Activated CD4-positive, alpha-beta T cell treated with anti-CD3 and anti-CD28 coated beads, Interleukin-2, amount 10 ng/mL, durations not matched to agents 7 days and 5 days (primary cell): ENCODE measurements around the gene NCAPD3. TPM values are rescaled to one million over a fixed set of nuclear protein-coding genes. Genes with fewer than 3 reads are reported as not detected.

Experiments
- CTCF ChIA-PET: fragments of 350-600 bp; sonication (Branson Sonifier 250); formaldehyde crosslinking; loops from one replicate; lab custom pipeline; 2021; ENCODE audit warnings: antibody characterized with exemption; lab: Charles Lee
- POLR2A ChIA-PET: fragments of 350-600 bp; sonication (Branson Sonifier 250); formaldehyde crosslinking; loops from one replicate; lab custom pipeline; 2021; ENCODE audit warnings: antibody characterized with exemption; lab: Charles Lee
- DNase-seq: peaks from one replicate; pipeline ENCODE4 v3.0.0-alpha.2; 2020
- H3K27ac Mint-ChIP-seq: one replicate; pipeline ENCODE4 v1.8.0; 2021; ENCODE audit warnings: mild to moderate bottlenecking, moderate library complexity, mixed read lengths
- H3K27me3 Mint-ChIP-seq: one replicate; pipeline ENCODE4 v1.8.0; 2021; ENCODE audit warnings: mixed read lengths
- H3K36me3 Mint-ChIP-seq: one replicate; pipeline ENCODE4 v1.8.0; 2021; ENCODE audit warnings: low read depth, mixed read lengths
- H3K4me1 Mint-ChIP-seq: one replicate; pipeline ENCODE4 v1.8.0; 2021; ENCODE audit warnings: mixed read lengths
- H3K4me3 Mint-ChIP-seq: one replicate; pipeline ENCODE4 v1.8.0; 2021; ENCODE audit warnings: mild to moderate bottlenecking, moderate library complexity, mixed read lengths
- H3K9me3 Mint-ChIP-seq: one replicate; pipeline ENCODE4 v1.8.0; 2021; ENCODE audit warnings: mixed read lengths
- total RNA-seq, 2 experiments: library from RNA; stranded (reverse); gene quantifications; one replicate each; pipeline ENCODE4 v1.2.3, GENCODE V29; 2021

Gene NCAPD3
- total RNA-seq, 2 experiments from 2014 or later = 118 to 125 TPM

GRCh38 chr11:134233729-134234179, 10.0 kb upstream of the NCAPD3 start:
- no peak for DNase-seq
- Mint-ChIP-seq H3K4me3 (no peak overlapping the region), H3K27me3 (no peaks in the 10 kb centered on the region), H3K4me1 (peaks cover 38% of the 10 kb centered on the region), H3K27ac (no peak overlapping the region), H3K36me3 (peaks cover 34% of the 10 kb centered on the region), H3K9me3 (no peaks in the 10 kb centered on the region)
- POLR2A ChIA-PET = no interaction called here
- CTCF ChIA-PET = interaction anchor here (0.5 to 2.7 kb wide), 5 partner anchors 10 to 42 kb away, joined by 3 to 16 read pairs (median 3); partner anchors contain the start of gene GLB1L3

GRCh38 chr11:134231958-134232659, 8.3 kb upstream of the NCAPD3 start:
- peaks cover 55% of the 10 kb centered on the region for H3K4me1 Mint-ChIP-seq
- peaks cover 32% of the 10 kb centered on the region for H3K36me3 Mint-ChIP-seq
- peak overlapping the region; percentile 28 for H3K27ac Mint-ChIP-seq
- ChIA-PET CTCF (interaction anchor here (1.6 to 2.6 kb wide), 2 partner anchors 12 to 21 kb away, joined by 4 to 11 read pairs; partner anchors contain the start of genes ACAD8 and THYN1), POLR2A (no interaction called here)
- no peak for DNase-seq
- H3K9me3 Mint-ChIP-seq = no peaks in the 10 kb centered on the region
- no peak overlapping the region for H3K4me3 Mint-ChIP-seq
- no peaks in the 10 kb centered on the region for H3K27me3 Mint-ChIP-seq

GRCh38 chr11:134230339-134230738, 6.6 kb upstream of the NCAPD3 start:
- Mint-ChIP-seq H3K36me3 (peaks cover 34% of the 10 kb centered on the region), H3K9me3 (no peaks in the 10 kb centered on the region)
- POLR2A ChIA-PET = interaction anchor here (0.6 kb wide), 1 partner anchor 27 kb away, joined by 3 read pairs; no protein-coding TSS in a partner anchor

GRCh38 chr11:134229126-134229790, 5.5 kb upstream of the NCAPD3 start:
- DNase-seq = no peak
- peaks cover 29% of the 10 kb centered on the region for H3K36me3 Mint-ChIP-seq
- no peaks in the 10 kb centered on the region for H3K9me3 Mint-ChIP-seq
- H3K27me3 Mint-ChIP-seq = no peaks in the 10 kb centered on the region
- peaks cover 72% of the 10 kb centered on the region for H3K4me1 Mint-ChIP-seq
- ChIA-PET POLR2A (no interaction called here), CTCF (interaction anchor here (1.0 to 2.9 kb wide), 4 partner anchors 14 to 42 kb away, joined by 3 to 12 read pairs (median 7); no protein-coding TSS in a partner anchor)
- H3K27ac Mint-ChIP-seq = no peak overlapping the region
- no peak overlapping the region for H3K4me3 Mint-ChIP-seq

More at GRCh38 chr11:134230339-134230738, 6.6 kb upstream of the NCAPD3 start:
- Mint-ChIP-seq H3K4me3 (no peak overlapping the region), H3K27ac (no peak overlapping the region), H3K27me3 (no peaks in the 10 kb centered on the region), H3K4me1 (peaks cover 72% of the 10 kb centered on the region)
- CTCF ChIA-PET = interaction anchor here (2.6 to 2.9 kb wide), 2 partner anchors 14 to 31 kb away, joined by 11 to 12 read pairs; no protein-coding TSS in a partner anchor
- no peak for DNase-seq

GRCh38 chr11:134228625-134229024, 4.9 kb upstream of the NCAPD3 start:
- ChIA-PET CTCF (interaction anchor here (1.0 to 2.9 kb wide), 3 partner anchors 15 to 41 kb away, joined by 3 to 12 read pairs (median 3); no protein-coding TSS in a partner anchor), POLR2A (no interaction called here)
- DNase-seq = peak; percentile 51
- Mint-ChIP-seq H3K9me3 (no peaks in the 10 kb centered on the region), H3K36me3 (peaks cover 29% of the 10 kb centered on the region), H3K27me3 (no peaks in the 10 kb centered on the region), H3K4me1 (peaks cover 72% of the 10 kb centered on the region), H3K27ac (no peak overlapping the region), H3K4me3 (no peak overlapping the region)

GRCh38 chr11:134226806-134227325, 3.1 kb upstream of the NCAPD3 start:
- peaks cover 38% of the 10 kb centered on the region for H3K36me3 Mint-ChIP-seq
- peaks cover 75% of the 10 kb centered on the region for H3K4me1 Mint-ChIP-seq
- DNase-seq = no peak
- ChIA-PET POLR2A (no interaction called here), CTCF (interaction anchor here (1.0 to 4.1 kb wide), 3 partner anchors 18 to 48 kb away, joined by 3 to 26 read pairs (median 4); partner anchors contain the start of gene GLB1L3)
- peak overlapping the region; percentile 88 for H3K4me3 Mint-ChIP-seq
- no peaks in the 10 kb centered on the region for H3K27me3 Mint-ChIP-seq
- no peaks in the 10 kb centered on the region for H3K9me3 Mint-ChIP-seq
- no peak overlapping the region for H3K27ac Mint-ChIP-seq

- peak; percentile 73 for DNase-seq
- no peaks in the 10 kb centered on the region for H3K9me3 Mint-ChIP-seq
- peaks cover 73% of the 10 kb centered on the region for H3K4me1 Mint-ChIP-seq
- no peaks in the 10 kb centered on the region for H3K27me3 Mint-ChIP-seq
- CTCF ChIA-PET = interaction anchor here (0.6 to 4.1 kb wide), 9 partner anchors 12 to 817 kb away, joined by 3 to 26 read pairs (median 5); partner anchors contain the start of gene GLB1L3
- H3K36me3 Mint-ChIP-seq = peaks cover 41% of the 10 kb centered on the region
- H3K4me3 Mint-ChIP-seq = peak overlapping the region; percentile 88
- POLR2A ChIA-PET = interaction anchor here (0.7 to 2.0 kb wide), 4 partner anchors 29 to 280 kb away, joined by 3 to 14 read pairs (median 8); partner anchors contain the start of genes ACAD8, GLB1L3 and THYN1
- peak overlapping the region; percentile 88 for H3K27ac Mint-ChIP-seq
Observed at GRCh38 chr11:134224710-134225664, 1.2 kb upstream of the NCAPD3 start.

GRCh38 chr11:134223121-134223520, 646 bp downstream of the NCAPD3 start:
- ChIA-PET CTCF (interaction anchor here (2.5 to 4.1 kb wide), 3 partner anchors 18 to 52 kb away, joined by 6 to 26 read pairs (median 11); partner anchors contain the start of gene GLB1L3), POLR2A (interaction anchor here (2.0 kb wide), 1 partner anchor 52 kb away, joined by 11 read pairs; the partner anchor contains the start of gene GLB1L3)
- Mint-ChIP-seq H3K4me3 (peak overlapping the region; percentile 88), H3K36me3 (peaks cover 48% of the 10 kb centered on the region), H3K4me1 (peaks cover 69% of the 10 kb centered on the region), H3K27ac (peak overlapping the region; percentile 85), H3K27me3 (no peaks in the 10 kb centered on the region), H3K9me3 (no peaks in the 10 kb centered on the region)
- peak; percentile 39 for DNase-seq

- Mint-ChIP-seq H3K27ac (no peak overlapping the region), H3K4me3 (no peak overlapping the region), H3K27me3 (no peaks in the 10 kb centered on the region), H3K9me3 (no peaks in the 10 kb centered on the region), H3K36me3 (peaks cover 57% of the 10 kb centered on the region), H3K4me1 (peaks cover 64% of the 10 kb centered on the region)
- CTCF ChIA-PET = no interaction called here
- POLR2A ChIA-PET = no interaction called here
- DNase-seq = no peak
Observed at GRCh38 chr11:134216816-134217215, 7.0 kb downstream of the NCAPD3 start.

GRCh38 chr11:134215836-134216235, 7.9 kb downstream of the NCAPD3 start:
- Mint-ChIP-seq H3K27me3 (no peaks in the 10 kb centered on the region), H3K4me3 (no peak overlapping the region), H3K4me1 (peaks cover 62% of the 10 kb centered on the region), H3K36me3 (peaks cover 63% of the 10 kb centered on the region), H3K27ac (no peak overlapping the region), H3K9me3 (no peaks in the 10 kb centered on the region)
- ChIA-PET CTCF (no interaction called here), POLR2A (no interaction called here)
- no peak for DNase-seq

- POLR2A ChIA-PET = no interaction called here
Observed at GRCh38 chr11:134207538-134208239, 16.1 kb downstream of the NCAPD3 start.

More at GRCh38 chr11:134207538-134208239, 16.1 kb downstream of the NCAPD3 start:
- CTCF ChIA-PET = interaction anchor here (0.6 to 1.2 kb wide), 4 partner anchors 12 to 28 kb away, joined by 3 to 4 read pairs (median 4); no protein-coding TSS in a partner anchor
- Mint-ChIP-seq H3K36me3 (peaks cover 71% of the 10 kb centered on the region), H3K9me3 (no peaks in the 10 kb centered on the region), H3K27ac (no peak overlapping the region), H3K4me3 (no peak overlapping the region), H3K4me1 (peaks cover 15% of the 10 kb centered on the region), H3K27me3 (no peaks in the 10 kb centered on the region)
- peak; percentile 75 for DNase-seq
